Measurements from ENCODE around the gene MARCHF4. TPM values are rescaled to one million over a fixed set of nuclear protein-coding genes. Genes with fewer than 3 reads are reported as not detected.

The MARCHF4 gene
- total RNA-seq, 1 donor from 2014 or later: not detected

DNA sequence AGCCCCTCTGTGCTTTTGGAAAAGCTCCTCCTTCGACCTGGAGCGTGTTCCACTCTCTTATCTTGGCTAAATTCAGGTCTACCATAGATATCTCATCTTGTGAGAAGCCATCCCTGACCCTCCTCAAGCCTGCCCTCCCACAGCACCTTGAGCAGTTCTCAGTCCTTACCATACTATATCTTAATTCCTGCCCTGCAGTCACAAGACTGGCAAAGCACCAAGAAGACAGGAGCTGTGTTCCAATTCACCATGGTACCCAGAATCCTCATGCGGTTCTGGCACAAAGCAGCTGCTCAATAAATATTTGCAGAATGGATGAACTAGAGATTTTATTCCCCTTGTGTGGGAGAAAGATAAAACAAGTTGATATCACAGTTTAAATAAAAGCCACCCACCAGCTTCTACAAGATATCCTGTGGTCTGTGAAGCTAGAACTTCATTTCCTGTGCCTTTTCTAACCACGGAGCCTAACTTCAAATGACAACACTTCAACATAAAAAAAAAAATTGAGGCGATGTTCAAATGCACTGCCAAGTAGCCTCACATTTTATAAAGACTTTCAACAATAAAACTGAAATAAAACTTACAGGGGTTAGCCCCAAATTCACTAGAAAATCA, 19.5 kb downstream of the MARCHF4 start:
- no peak overlapping the region for H3K27ac ChIP-seq
- no peak for DNase-seq (ENCODE audit: low spot score in 2 of 2)
- H3K4me1 ChIP-seq: no peaks in the 10 kb centered on the region
- no peaks in the 10 kb centered on the region for H3K9me3 ChIP-seq
- no peaks in the 10 kb centered on the region for H3K27me3 ChIP-seq
- TF ChIP-seq, protein P1, sequence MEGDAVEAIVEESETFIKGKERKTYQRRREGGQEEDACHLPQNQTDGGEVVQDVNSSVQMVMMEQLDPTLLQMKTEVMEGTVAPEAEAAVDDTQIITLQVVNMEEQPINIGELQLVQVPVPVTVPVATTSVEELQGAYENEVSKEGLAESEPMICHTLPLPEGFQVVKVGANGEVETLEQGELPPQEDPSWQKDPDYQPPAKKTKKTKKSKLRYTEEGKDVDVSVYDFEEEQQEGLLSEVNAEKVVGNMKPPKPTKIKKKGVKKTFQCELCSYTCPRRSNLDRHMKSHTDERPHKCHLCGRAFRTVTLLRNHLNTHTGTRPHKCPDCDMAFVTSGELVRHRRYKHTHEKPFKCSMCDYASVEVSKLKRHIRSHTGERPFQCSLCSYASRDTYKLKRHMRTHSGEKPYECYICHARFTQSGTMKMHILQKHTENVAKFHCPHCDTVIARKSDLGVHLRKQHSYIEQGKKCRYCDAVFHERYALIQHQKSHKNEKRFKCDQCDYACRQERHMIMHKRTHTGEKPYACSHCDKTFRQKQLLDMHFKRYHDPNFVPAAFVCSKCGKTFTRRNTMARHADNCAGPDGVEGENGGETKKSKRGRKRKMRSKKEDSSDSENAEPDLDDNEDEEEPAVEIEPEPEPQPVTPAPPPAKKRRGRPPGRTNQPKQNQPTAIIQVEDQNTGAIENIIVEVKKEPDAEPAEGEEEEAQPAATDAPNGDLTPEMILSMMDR (IDR thresholded peaks at IDR 0.05): no peak
- intact Hi-C loops (cut with DNase I): no loop called here
- no peak overlapping the region for H3K4me3 ChIP-seq
- no peaks in the 10 kb centered on the region for H3K36me3 ChIP-seq

DNA sequence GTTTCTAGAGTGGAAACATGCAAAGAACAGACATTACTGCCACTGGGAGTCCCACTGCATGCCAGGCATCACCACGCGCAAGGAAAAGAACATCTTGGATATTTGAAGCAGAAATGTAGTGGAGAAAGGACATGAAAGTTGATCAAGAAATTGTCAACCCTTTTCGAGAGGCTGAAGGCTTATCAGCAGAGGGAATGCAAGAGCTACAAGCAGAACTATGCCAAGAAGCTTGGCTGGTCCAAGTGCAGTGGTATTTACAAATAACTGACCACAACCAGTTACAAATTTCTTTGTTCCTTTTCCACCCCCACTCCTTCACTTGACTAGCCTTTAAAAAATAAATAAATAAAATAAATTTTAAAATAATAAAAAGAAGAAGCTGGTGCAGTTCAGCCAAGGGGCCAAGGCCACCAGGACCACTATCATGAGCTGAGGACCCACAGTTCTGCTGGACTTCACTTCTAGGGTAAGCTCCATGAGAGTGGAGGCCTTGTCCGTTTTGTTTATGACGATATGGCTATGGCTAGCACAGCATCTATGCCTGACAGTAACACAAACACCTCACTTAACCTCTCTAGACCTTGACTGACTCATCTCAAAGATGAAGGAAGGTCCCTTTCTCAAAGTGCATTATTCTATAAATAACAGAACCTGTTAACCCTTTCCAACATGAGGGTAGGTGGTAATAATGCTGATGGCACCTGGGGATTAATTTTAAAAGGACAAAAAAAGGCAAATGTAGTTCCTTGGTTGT, 20.9 kb downstream of the MARCHF4 start:
- Histone ChIP-seq H3K4me3 (no peak overlapping the region), H3K9me3 (no peaks in the 10 kb centered on the region), H3K36me3 (no peaks in the 10 kb centered on the region), H3K4me1 (no peaks in the 10 kb centered on the region), H3K27ac (no peak overlapping the region), H3K27me3 (no peaks in the 10 kb centered on the region)
- TF ChIP-seq, protein P1 (IDR thresholded peaks at IDR 0.05): no peak
- no peak for DNase-seq (ENCODE audit: low spot score in 2 of 2)
- intact Hi-C loops (cut with DNase I): no loop called here

DNA sequence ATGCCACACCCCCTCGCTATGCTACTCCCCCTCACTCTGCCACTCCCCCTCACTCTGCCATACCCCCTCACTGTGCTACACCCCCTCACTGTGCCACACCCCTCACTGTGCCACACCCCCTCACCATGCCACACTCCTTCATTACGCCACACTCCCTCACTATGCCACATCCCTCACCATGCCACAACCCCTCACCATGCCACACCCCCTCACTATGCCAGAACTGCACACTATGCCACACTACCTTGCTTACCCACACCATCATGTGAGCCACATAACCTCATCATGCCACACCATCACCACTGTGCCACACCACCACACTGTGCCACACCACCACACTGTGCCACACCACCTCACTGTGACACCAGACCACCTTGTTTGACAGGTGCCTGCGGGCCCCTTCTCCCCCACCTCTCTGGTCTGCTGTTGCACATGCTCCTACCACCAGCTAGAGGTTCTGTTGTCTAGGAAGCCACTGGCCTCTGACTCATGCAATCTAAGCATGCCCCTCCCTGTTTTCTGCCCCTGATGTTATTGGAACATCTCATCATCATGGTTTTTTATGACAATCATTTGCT, 22.0 kb downstream of the MARCHF4 start:
- Histone ChIP-seq H3K9me3 (no peaks in the 10 kb centered on the region), H3K4me3 (no peak overlapping the region), H3K4me1 (no peaks in the 10 kb centered on the region), H3K27ac (no peak overlapping the region), H3K36me3 (no peaks in the 10 kb centered on the region), H3K27me3 (no peaks in the 10 kb centered on the region)
- intact Hi-C loops (cut with DNase I): no loop called here
- TF ChIP-seq, protein P1 (IDR thresholded peaks at IDR 0.05): no peak
- DNase-seq (ENCODE audit: low spot score in 2 of 2): no peak

DNA sequence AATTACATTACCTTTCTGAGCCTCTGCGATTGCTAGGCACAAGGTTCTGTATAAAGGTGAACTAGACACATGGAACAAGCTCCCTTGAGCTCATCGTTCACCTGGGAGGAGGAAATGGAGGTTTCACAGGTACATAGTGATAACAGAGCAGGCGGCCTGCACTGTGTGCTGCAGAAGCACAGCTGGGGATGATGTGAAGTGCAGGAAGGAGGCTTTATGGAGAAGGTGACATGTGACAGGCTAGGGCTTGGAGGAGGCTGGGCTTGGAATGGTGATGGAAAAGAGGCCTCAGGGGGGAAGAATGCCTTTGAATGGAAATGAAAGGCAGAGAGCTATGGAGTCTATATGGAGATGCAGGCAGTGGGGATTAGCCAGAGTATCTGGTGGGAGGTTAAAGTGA, 22.9 kb downstream of the MARCHF4 start:
- Histone ChIP-seq H3K36me3 (no peaks in the 10 kb centered on the region), H3K4me3 (no peak overlapping the region), H3K9me3 (no peaks in the 10 kb centered on the region), H3K27ac (no peak overlapping the region), H3K4me1 (no peaks in the 10 kb centered on the region), H3K27me3 (no peaks in the 10 kb centered on the region)
- TF ChIP-seq, protein P1 (IDR thresholded peaks at IDR 0.05): no peak
- no peak for DNase-seq (ENCODE audit: low spot score in 2 of 2)
- intact Hi-C loops (cut with DNase I): no loop called here

DNA sequence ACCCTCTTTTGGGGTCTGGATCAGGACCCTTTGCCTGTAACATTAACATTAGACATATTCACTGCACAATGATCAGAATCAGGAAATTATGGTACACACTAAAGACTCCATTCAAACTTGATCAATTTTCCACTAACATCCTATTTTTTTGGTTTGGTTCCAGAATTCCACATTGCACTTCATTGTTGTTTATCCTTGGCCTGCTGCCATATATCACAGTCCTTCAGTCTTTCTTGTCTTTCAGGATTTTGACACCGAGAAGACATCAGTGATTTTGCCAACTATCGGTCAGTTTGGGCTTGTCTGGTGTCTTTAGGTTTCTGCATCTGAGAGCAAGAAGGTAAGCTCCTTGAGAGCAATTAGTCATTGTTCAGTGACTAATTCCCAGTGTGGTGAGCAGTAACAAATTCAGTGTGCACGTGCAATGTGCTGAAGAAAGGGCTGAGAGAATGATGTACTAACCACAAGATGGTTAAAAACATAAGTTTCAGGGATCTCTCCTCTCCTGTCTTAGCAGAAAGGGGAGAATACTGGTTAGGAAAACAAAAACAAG, 23.5 kb downstream of the MARCHF4 start:
- TF ChIP-seq, protein P1 (IDR thresholded peaks at IDR 0.05): no peak
- intact Hi-C loops (cut with DNase I): no loop called here
- Histone ChIP-seq H3K4me1 (no peaks in the 10 kb centered on the region), H3K4me3 (no peak overlapping the region), H3K27ac (no peak overlapping the region), H3K27me3 (no peaks in the 10 kb centered on the region), H3K36me3 (no peaks in the 10 kb centered on the region), H3K9me3 (no peaks in the 10 kb centered on the region)
- no peak for DNase-seq (ENCODE audit: low spot score in 2 of 2)

Measured in ascending aorta (tissue), 2 donors.